ENCODE results near the gene PLEKHB2. TPM values are rescaled to one million over a fixed set of nuclear protein-coding genes. Genes with fewer than 3 reads are reported as not detected.
"Not testable (repeated sequence)": the region's sequence is repeated elsewhere in the genome, so short reads cannot be mapped to it uniquely, and the experiment has no call there.

The PLEKHB2 gene
- total RNA-seq, 1 experiment from 2014 or later, result 139 TPM

DNA sequence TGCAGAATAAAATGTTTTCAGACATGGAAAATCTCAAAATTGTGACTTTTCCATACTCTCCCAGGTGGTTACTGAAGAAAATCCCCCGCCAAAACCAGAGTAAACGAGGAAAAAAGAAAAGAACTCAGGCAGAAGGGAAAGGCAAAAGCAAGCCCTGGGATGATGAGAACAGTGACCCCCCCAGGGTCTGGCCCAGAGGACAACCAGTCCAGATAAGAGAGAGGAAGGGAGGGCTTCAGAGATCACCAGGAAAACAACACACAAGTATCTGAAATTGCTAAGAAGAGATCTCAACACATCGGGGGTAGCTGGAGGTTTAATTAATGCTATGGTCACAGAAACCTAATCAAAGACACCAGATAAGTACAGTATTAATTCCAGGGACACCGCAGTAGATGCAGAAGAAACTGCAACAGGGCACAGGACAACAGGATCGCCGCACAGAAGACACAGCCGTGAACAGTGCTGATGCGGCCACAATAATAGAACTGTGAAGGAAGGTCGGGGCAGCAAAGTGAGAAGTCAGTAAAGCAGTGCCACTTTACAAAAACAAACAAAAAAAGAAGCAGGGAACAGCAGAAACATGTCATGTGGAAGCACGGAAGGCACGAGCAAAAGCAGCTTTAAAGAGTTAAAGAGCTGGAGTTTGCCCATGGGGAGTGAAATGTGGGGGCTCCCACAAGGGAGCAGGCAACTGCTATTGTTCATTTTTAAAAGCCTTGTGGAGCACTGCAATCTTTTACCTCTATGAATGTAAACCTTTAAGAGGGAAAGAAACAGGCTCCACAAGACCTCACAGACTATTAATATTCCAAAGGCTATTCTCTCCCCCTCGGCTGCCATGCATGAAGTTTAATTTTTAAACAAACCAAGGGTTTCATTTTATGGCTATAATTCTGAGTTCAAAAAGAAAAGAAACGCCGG lies 40.3 kb upstream of the PLEKHB2 start:
- Mint-ChIP-seq H3K36me3 (ENCODE audit: insufficient read depth, unreplicated experiment) (peaks cover 78% of the 10 kb centered on the region), H3K27me3 (ENCODE audit: insufficient read depth, unreplicated experiment) (no peaks in the 10 kb centered on the region), H3K9me3 (ENCODE audit: unreplicated experiment) (no peaks in the 10 kb centered on the region), H3K4me3 (ENCODE audit: unreplicated experiment) (no peak overlapping the region), H3K4me1 (ENCODE audit: low read depth, unreplicated experiment) (peaks cover 7% of the 10 kb centered on the region), H3K27ac (ENCODE audit: unreplicated experiment) (no peak overlapping the region)
- Histone ChIP-seq H3K9me3 (no peaks in the 10 kb centered on the region), H3K27me3 (replicated peaks; ENCODE audit: control insufficient read depth, insufficient read depth, low read length) (no peaks in the 10 kb centered on the region), H3K4me3 (ENCODE audit: low read depth, low read length) (no peak overlapping the region), H3K4me1 (no peaks in the 10 kb centered on the region), H3K36me3 (ENCODE audit: control insufficient read depth, insufficient read depth, low read length) (peaks cover 4% of the 10 kb centered on the region)
- POLR2A ChIA-PET, result no interaction called here
- intact Hi-C loops (cut with micrococcal nuclease; ENCODE audit: unreplicated experiment), result no loop called here
- DNase-seq, result no peak
- BruUV-seq (replicated peaks), result no TSS peak
- CTCF ChIA-PET, result no interaction called here
- TF ChIP-seq, protein P1, sequence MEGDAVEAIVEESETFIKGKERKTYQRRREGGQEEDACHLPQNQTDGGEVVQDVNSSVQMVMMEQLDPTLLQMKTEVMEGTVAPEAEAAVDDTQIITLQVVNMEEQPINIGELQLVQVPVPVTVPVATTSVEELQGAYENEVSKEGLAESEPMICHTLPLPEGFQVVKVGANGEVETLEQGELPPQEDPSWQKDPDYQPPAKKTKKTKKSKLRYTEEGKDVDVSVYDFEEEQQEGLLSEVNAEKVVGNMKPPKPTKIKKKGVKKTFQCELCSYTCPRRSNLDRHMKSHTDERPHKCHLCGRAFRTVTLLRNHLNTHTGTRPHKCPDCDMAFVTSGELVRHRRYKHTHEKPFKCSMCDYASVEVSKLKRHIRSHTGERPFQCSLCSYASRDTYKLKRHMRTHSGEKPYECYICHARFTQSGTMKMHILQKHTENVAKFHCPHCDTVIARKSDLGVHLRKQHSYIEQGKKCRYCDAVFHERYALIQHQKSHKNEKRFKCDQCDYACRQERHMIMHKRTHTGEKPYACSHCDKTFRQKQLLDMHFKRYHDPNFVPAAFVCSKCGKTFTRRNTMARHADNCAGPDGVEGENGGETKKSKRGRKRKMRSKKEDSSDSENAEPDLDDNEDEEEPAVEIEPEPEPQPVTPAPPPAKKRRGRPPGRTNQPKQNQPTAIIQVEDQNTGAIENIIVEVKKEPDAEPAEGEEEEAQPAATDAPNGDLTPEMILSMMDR (IDR thresholded peaks at IDR 0.05; ENCODE audit: insufficient read depth in 1 of 2, low read depth in 1 of 2, low read length in 1 of 2, severe bottlenecking in 1 of 2, unreplicated experiment in 1 of 2), result no peak

DNA sequence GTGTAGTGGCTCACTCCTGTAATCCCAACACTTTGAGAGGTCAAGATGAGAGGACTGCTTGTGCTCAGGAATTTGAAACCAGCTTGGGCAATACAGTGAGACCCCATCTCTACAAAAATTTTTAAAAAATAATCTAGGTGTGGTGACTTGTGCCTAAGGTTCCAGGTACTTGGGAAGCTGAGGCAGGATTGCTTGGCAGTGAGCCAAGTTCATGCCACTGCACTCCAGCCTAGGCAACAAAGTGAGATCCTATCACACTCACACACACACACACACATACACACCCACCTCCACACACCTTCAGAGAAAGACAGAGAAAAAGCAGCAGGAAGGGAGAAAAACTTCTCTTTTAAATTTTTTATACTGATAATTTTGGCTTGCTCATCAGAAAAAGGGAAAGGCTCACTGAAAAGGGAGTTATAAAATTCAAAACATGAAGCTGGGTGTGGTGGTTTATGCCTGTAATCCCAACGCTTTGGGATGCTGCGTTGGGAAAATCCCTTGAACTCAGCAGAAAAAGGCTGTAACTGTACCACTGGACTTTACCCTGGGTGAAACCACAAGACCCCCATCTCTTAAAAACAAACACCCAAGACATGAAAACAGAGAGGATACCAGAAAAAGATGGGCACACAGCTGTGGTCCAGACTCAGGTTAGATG lies 37.5 kb upstream of the PLEKHB2 start:
- Histone ChIP-seq H3K4me1 (no peaks in the 10 kb centered on the region), H3K27me3 (replicated peaks; ENCODE audit: control insufficient read depth, insufficient read depth, low read length) (no peaks in the 10 kb centered on the region), H3K4me3 (ENCODE audit: low read depth, low read length) (no peak overlapping the region), H3K36me3 (ENCODE audit: control insufficient read depth, insufficient read depth, low read length) (peaks cover 4% of the 10 kb centered on the region), H3K9me3 (no peaks in the 10 kb centered on the region)
- H3K27ac Mint-ChIP-seq (ENCODE audit: unreplicated experiment), result no peak overlapping the region
- ChIA-PET POLR2A (no interaction called here), CTCF (no interaction called here)
- H3K4me1 Mint-ChIP-seq (ENCODE audit: low read depth, unreplicated experiment), result peaks cover 7% of the 10 kb centered on the region
- no peaks in the 10 kb centered on the region for H3K27me3 Mint-ChIP-seq (ENCODE audit: insufficient read depth, unreplicated experiment)
- intact Hi-C loops (cut with micrococcal nuclease; ENCODE audit: unreplicated experiment), result no loop called here
- TF ChIP-seq, protein P1 (IDR thresholded peaks at IDR 0.05; ENCODE audit: insufficient read depth in 1 of 2, low read depth in 1 of 2, low read length in 1 of 2, severe bottlenecking in 1 of 2, unreplicated experiment in 1 of 2), result no peak
- DNase-seq, result no peak
- no TSS peak for BruUV-seq (replicated peaks)
- H3K36me3 Mint-ChIP-seq (ENCODE audit: insufficient read depth, unreplicated experiment), result peaks cover 82% of the 10 kb centered on the region
- H3K9me3 Mint-ChIP-seq (ENCODE audit: unreplicated experiment), result no peaks in the 10 kb centered on the region
- no peak overlapping the region for H3K4me3 Mint-ChIP-seq (ENCODE audit: unreplicated experiment)

DNA sequence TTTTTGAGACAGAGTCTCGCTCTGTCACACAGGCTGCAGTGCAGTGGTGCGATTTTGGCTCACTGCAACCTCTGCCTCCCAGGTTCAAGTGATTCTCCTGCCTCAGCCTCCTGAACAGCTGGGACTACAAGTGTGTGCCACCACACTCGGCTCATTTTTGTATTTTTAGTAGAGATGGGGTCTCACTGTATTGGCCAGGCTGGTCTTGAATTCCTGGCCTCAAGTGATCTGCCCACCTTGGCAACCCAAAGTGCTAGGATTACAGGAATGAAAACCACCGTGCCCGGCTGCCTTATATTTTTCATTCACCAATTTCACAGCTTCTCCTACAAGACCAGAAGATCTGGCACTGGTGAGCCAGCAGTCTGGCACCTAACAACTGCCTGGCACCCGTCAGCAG lies 37.0 kb upstream of the PLEKHB2 start:
- POLR2A ChIA-PET; H3K4me1 Mint-ChIP-seq (ENCODE audit: low read depth, unreplicated experiment); CTCF ChIA-PET; DNase-seq; H3K27me3 Mint-ChIP-seq (ENCODE audit: insufficient read depth, unreplicated experiment); H3K36me3 ChIP-seq (ENCODE audit: control insufficient read depth, insufficient read depth, low read length); H3K4me3 ChIP-seq (ENCODE audit: low read depth, low read length); H3K4me3 Mint-ChIP-seq (ENCODE audit: unreplicated experiment); intact Hi-C loops (cut with micrococcal nuclease; ENCODE audit: unreplicated experiment); BruUV-seq (replicated peaks); H3K4me1 ChIP-seq; H3K27ac Mint-ChIP-seq (ENCODE audit: unreplicated experiment); H3K9me3 Mint-ChIP-seq (ENCODE audit: unreplicated experiment); H3K27me3 ChIP-seq (replicated peaks; ENCODE audit: control insufficient read depth, insufficient read depth, low read length); H3K9me3 ChIP-seq: not testable (repeated sequence)
- H3K36me3 Mint-ChIP-seq (ENCODE audit: insufficient read depth, unreplicated experiment), result peaks cover 82% of the 10 kb centered on the region

DNA sequence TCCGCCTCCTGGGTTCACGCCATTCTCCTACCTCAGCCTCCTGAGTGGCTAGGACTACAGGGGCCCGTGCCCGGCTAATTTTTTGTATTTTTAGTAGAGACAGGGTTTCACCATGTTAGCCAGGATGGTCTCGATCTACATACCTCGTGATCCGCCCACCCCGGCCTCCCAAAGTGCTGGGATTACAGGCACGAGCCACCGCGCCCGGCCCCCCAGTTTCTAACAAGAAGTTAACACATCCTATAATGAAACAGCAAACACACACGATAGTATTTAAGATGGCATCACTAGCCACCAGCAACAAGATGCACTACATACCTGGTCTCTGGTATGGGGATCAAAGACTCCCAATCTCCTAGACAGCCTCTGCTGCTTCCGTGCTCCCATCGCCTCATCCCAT lies 29.6 kb upstream of the PLEKHB2 start:
- H3K9me3 ChIP-seq; H3K27me3 Mint-ChIP-seq (ENCODE audit: insufficient read depth, unreplicated experiment); H3K9me3 Mint-ChIP-seq (ENCODE audit: unreplicated experiment); POLR2A ChIA-PET; H3K4me3 ChIP-seq (ENCODE audit: low read depth, low read length); DNase-seq; H3K27ac Mint-ChIP-seq (ENCODE audit: unreplicated experiment); H3K4me1 Mint-ChIP-seq (ENCODE audit: low read depth, unreplicated experiment); intact Hi-C loops (cut with micrococcal nuclease; ENCODE audit: unreplicated experiment); CTCF ChIA-PET; H3K36me3 ChIP-seq (ENCODE audit: control insufficient read depth, insufficient read depth, low read length); H3K4me1 ChIP-seq; H3K27me3 ChIP-seq (replicated peaks; ENCODE audit: control insufficient read depth, insufficient read depth, low read length); H3K4me3 Mint-ChIP-seq (ENCODE audit: unreplicated experiment); BruUV-seq (replicated peaks): not testable (repeated sequence)
- peaks cover 100% of the 10 kb centered on the region for H3K36me3 Mint-ChIP-seq (ENCODE audit: insufficient read depth, unreplicated experiment)
